Gastrocnemius medialis (tissue), 4 donors: Measurements from ENCODE around the gene BRI3BP.

Source experiments
- CTCF ChIP-seq, 5 experiments: fragments of 450-650 bp in 3 of 5; fragments of 200-600 bp in 2 of 5; sonication (generic) in 2 of 5; IDR thresholded peaks in 4 of 5; conservative IDR thresholded peaks in 1 of 5; 1 replicate in 4 of 5; 2 replicates in 1 of 5; pipeline ENCODE4 v1.5.1; 2016 to 2019; ENCODE audit warnings: antibody characterized with exemption in 5 of 5, mild to moderate bottlenecking in 3 of 5, moderate library complexity in 3 of 5
- POLR2A ChIP-seq, 2 donors: fragments of 450-650 bp; IDR thresholded peaks; one replicate each; pipeline ENCODE4 v1.6.1; 2017; ENCODE audit warnings: antibody characterized with exemption in 2 of 2, mild to moderate bottlenecking in 2 of 2, moderate library complexity in 2 of 2

- TF ChIP-seq POLR2A (IDR thresholded peaks at IDR 0.05) (no peak), CTCF (IDR thresholded peaks at IDR 0.05 in 4 of 5, conservative IDR thresholded peaks at IDR 0.05 in 1 of 5) (no peak)
These were observed 30.2 kb upstream of the BRI3BP start for GRCh38 chr12:124963211-124963610.
